Stimulated activated CD4-positive, alpha-beta T cell treated with anti-CD3 and anti-CD28 coated beads, Interleukin-1b, Interleukin-23, amount 100 ng/mL, for 48 hours (primary cell): ENCODE measurements around the gene ZNF672.

Source experiments
- DNase-seq: peaks from one replicate; pipeline ENCODE4 v3.0.0-alpha.2; 2020

ZNF672 gene

GRCh38 chr1:248892590-248892989, 54.6 kb downstream of the ZNF672 start:
- DNase-seq: no peak

DNA sequence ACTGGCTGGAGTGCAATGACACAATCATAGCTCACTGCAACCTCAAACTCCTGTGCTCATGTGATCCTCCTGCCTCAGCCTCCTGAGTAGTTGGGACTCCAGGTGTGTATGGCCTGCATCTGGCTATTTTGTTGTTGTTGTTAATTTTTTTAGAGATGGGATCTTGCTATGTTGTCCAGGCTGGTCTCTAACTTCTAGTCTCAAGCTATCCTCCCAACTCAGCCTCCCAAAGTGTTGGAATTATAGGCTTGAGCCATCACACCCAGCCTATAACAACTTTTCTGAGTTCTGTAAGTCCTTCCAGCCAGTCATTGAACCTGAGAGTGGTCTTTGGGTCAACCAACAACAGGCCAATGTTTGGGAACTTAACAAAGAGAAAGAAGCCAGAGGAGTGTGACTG, 56.8 kb downstream of the ZNF672 start:
- no peak for DNase-seq

GRCh38 chr1:248897412-248898337, 59.7 kb downstream of the ZNF672 start:
- DNase-seq: no peak
